Heart right ventricle (tissue), 16 donors: ENCODE measurements around the gene E2F2. TPM values are rescaled to one million over a fixed set of nuclear protein-coding genes. Genes with fewer than 3 reads are reported as not detected.
A peak's percentile ranks its signal among the peaks of the same experiment; 100 is the strongest.

Experiments used
- ATAC-seq, 8 donors: fragments of 200-7000 bp; cut with Tn5 transposase; one replicate each; pipeline ENCODE4 v1.9.1; 2020; ENCODE audit warnings: mild to moderate bottlenecking in 8 of 8, moderate library complexity in 8 of 8, moderate number of reproducible peaks in 1 of 8
- DNase-seq, 2 donors: peaks; one replicate each; pipeline ENCODE4 v3.0.0-alpha.2; 2020
- H3K27ac ChIP-seq, 10 donors: fragments of 200-600 bp; sonication (generic) in 2 of 10; one replicate each; pipeline versions ENCODE4 v1.5.0 to v1.8.0; 2020 to 2022; ENCODE audit warnings: mild to moderate bottlenecking in 3 of 10
- H3K27me3 ChIP-seq, 7 donors: fragments of 200-600 bp; one replicate each; pipeline ENCODE4 v1.8.0; 2021 to 2022; ENCODE audit warnings: mild to moderate bottlenecking in 2 of 7
- H3K36me3 ChIP-seq, 9 donors: fragments of 200-600 bp; sonication (generic) in 1 of 9; one replicate each; pipeline versions ENCODE4 v1.5.0 to v1.8.0; 2020 to 2022; ENCODE audit warnings: mild to moderate bottlenecking in 2 of 9
- H3K4me1 ChIP-seq, 9 donors: fragments of 200-600 bp; sonication (generic) in 1 of 9; one replicate each; pipeline versions ENCODE4 v1.5.0 to v1.8.0; 2020 to 2022; ENCODE audit warnings: mild to moderate bottlenecking in 4 of 9
- H3K4me3 ChIP-seq, 10 donors: fragments of 200-600 bp; sonication (generic) in 2 of 10; one replicate each; pipeline versions ENCODE4 v1.5.0 to v1.8.0; 2020 to 2022; ENCODE audit warnings: mild to moderate bottlenecking in 7 of 10, moderate library complexity in 2 of 10
- H3K9me3 ChIP-seq, 11 donors: fragments of 200-600 bp in 10 of 11; sonication (generic) in 2 of 11; one replicate each; pipeline versions ENCODE4 v1.5.0 to v1.8.0; 2013 to 2022; ENCODE audit warnings: mild to moderate bottlenecking in 2 of 11, control low read depth in 1 of 11, moderate library complexity in 1 of 11
- WGBS, 2 donors: extraction: QIAGEN DNeasy Blood & Tissue Kit; methylation state at CpG; one replicate each; pipeline ENCODE4 v1.1.7; 2013; ENCODE audit warnings: inconsistent platforms in 1 of 2; 5-methylcytosine and 5-hydroxymethylcytosine counted together
- intact Hi-C, 10 donors: fragments of 100-400 bp; cut with DNase I; formaldehyde crosslinking; loops; one replicate each; pipeline versions ENCODE4 v1.11.1 to v1.14.2; 2022
- polyA plus RNA-seq, 2 donors: library from polyadenylated mRNA; stranded (reverse); fragments of 200-250 nt; gene quantifications; one replicate each; pipeline ENCODE4 v1.2.3, GENCODE V29; 2013
- total RNA-seq, 10 donors: library from RNA; stranded (reverse); fragmentation: NEBNext Ultra II Directional in 3 of 10; extraction: Animal tissue kit (Norgen Biotek cat#: 25700) in 3 of 10; gene quantifications; one replicate each; pipeline versions ENCODE4 v1.2.1 to v1.2.4, GENCODE V29; 2021 to 2023
- TF ChIP-seq, protein P1 (sequence below), 9 donors: fragments of 200-600 bp; sonication (generic) in 2 of 9; IDR thresholded peaks; one replicate each; pipeline versions ENCODE4 v1.5.0 to v1.8.0; 2021 to 2022; ENCODE audit warnings: antibody characterized with exemption in 9 of 9, mild to moderate bottlenecking in 5 of 9, moderate library complexity in 1 of 9
- donor health status: Arrhythmogenic right ventricular cardiomyopathy.
- donor health status: ischemic (EF 13 %, LVEDD 7.1; RV severe dilation, severe dysfunction).
- donor health status: healthy with polysubstance abuse.
- donor health status: DM: no; HTN: yes; CAD: no.
- donor health status: DM: no; HTN: no; CAD: no.
- donor health status: ischemic (EF 25% LVEDD 6.9; RV normal size, moderate dysfunction).
- donor health status: ischemic (EF 25% LVEDD 5.7; RV mildly dilated, moderate dysfunction).
- donor health status: healthy.
- donor health status: DM: yes; HTN: yes; CAD: no.
- donor health status: Ischemic cardiomyopathy.
- donor health status: ischemic (EF 35%, LVEDD 5.7; RV mildly dilated, moderate dysfunction).
- donor health status: nonischemic (EF 11% LVEDD 7.7; RV severe dilation, severe dysfunction).
- donor health status: DM: yes; HTN: yes; CAD: no.
- donor health status: PGD.
- donor health status: ischemic (EF 29% LVEDD 5.4; RV normal size, mild dysfunction).
- donor health status: nonischemic (EF 23%, LVEDD 6.1; RV moderate dilation, normal function).

E2F2 gene
- total and polyA plus RNA-seq, 12 donors: 0.04 to 2.3 (median 0.15) TPM; not detected in 2

DNA sequence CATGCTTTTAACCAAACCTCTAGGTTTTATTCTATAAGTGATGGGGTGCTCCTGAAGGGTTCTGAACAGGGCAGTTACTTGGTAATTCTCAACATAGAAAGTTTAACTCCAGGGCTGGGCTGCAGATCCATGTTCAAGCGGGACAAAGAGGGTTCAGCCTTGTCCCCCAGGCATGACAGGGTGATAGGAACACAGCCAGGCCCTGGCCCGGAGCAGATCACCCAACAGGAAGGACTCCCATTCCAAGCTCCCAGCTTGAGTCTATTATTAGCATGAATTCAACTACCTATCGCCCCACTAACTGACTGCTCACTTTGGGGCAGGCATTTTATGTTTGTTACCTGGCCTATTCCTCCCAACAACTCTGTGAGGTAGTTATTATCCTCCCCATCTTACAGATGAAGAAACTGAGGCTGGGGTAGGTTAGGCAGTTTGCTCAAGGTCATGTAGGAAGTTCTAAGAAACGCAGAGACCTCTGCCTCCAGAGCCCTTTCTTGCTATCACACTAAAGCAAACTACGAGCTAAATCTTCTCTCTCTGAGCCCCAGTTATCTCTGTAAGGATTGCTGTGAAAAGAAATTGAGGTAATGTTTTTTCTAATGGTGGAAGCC is 61.6 kb downstream of the E2F2 start:
- WGBS, 2 donors: 31 to 36% methylated on average over 5 of the region's 5 CpGs
- no peaks in the 10 kb centered on the region for H3K9me3 ChIP-seq
- peaks cover 15 to 55% (median 36%) of the 10 kb centered on the region in 9 donors for H3K4me1 ChIP-seq
- peak in 7 of 8 donors; percentile 34 to 67 (median 50) for ATAC-seq
- peak; percentile 32 to 48 for DNase-seq
- H3K4me3 ChIP-seq: no peak overlapping the region
- H3K36me3 ChIP-seq: no peaks in the 10 kb centered on the region
- peak overlapping the region in 9 of 10 donors; percentile 67 to 89 (median 78) for H3K27ac ChIP-seq
- TF ChIP-seq, protein P1, sequence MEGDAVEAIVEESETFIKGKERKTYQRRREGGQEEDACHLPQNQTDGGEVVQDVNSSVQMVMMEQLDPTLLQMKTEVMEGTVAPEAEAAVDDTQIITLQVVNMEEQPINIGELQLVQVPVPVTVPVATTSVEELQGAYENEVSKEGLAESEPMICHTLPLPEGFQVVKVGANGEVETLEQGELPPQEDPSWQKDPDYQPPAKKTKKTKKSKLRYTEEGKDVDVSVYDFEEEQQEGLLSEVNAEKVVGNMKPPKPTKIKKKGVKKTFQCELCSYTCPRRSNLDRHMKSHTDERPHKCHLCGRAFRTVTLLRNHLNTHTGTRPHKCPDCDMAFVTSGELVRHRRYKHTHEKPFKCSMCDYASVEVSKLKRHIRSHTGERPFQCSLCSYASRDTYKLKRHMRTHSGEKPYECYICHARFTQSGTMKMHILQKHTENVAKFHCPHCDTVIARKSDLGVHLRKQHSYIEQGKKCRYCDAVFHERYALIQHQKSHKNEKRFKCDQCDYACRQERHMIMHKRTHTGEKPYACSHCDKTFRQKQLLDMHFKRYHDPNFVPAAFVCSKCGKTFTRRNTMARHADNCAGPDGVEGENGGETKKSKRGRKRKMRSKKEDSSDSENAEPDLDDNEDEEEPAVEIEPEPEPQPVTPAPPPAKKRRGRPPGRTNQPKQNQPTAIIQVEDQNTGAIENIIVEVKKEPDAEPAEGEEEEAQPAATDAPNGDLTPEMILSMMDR (IDR thresholded peaks at IDR 0.05): no peak
- H3K27me3 ChIP-seq: no peaks in the 10 kb centered on the region
- intact Hi-C loops: no loop called here

DNA sequence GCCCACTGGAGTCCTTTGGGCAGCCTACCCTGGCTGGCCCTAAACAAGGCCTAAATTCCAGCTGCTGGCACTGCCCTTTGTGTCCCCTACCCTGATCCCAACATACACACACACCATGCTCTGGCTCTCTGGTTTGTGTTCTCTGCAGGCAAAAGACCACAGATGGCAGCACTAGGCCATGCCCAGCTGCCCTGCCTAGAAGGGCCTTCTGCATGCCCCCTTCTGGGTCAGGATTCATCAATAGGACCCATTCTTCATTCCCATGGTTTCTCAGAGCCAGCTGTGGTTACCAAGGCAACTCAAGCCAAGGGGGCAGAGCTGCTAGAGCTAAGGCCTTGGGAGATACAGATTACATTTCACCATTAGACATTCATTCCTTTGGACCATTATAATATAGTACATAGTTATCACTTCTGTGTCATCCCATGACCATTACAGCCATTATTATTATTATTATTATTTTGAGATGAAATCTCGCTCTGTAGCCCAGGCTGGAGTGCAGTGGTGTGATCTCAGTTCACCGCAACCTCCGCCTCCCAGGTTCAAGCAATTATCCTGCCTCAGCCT is 64.5 kb downstream of the E2F2 start:
- DNase-seq (no peak), ATAC-seq (no peak)
- H3K36me3 ChIP-seq: no peaks in the 10 kb centered on the region
- H3K27ac ChIP-seq: no peak overlapping the region
- no peaks in the 10 kb centered on the region for H3K27me3 ChIP-seq
- intact Hi-C loops: no loop called here
- 98 to 99% methylated on average over 3 of the region's 3 CpGs for WGBS, 2 donors
- H3K4me3 ChIP-seq: no peak overlapping the region
- peaks cover 15 to 36% (median 28%) of the 10 kb centered on the region in 9 donors for H3K4me1 ChIP-seq
- TF ChIP-seq, protein P1 (IDR thresholded peaks at IDR 0.05): peak in 1 of 9 donors; percentile 12
- H3K9me3 ChIP-seq: no peaks in the 10 kb centered on the region

DNA sequence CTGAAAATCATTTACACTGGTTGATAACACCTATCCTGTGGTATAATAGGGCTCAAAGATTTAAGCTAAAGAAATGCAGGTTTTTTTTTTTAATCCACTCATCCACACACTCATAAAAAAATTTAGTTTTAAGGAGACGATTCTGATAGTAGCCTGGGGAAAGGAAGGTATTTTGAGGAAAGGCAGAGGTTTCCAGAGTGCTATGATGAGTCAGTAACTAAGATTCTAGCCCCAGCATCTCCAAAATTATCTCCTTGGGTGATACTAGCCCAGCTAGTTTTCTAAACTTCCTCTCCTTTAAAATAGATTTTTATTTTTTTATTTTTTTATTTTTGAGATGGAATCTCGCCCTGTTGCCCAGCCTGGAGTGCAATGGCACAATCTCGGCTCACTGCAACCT is 67.7 kb downstream of the E2F2 start:
- WGBS, 2 donors: 87 to 88% methylated on average over 3 of the region's 3 CpGs
- Histone ChIP-seq H3K9me3 (no peaks in the 10 kb centered on the region), H3K4me3 (no peak overlapping the region), H3K4me1 (peaks cover 0 to 5% (median 0%) of the 10 kb centered on the region in 9 donors), H3K36me3 (peaks cover 0 to 3% (median 0%) of the 10 kb centered on the region in 9 donors), H3K27me3 (no peaks in the 10 kb centered on the region), H3K27ac (no peak overlapping the region)
- TF ChIP-seq, protein P1 (IDR thresholded peaks at IDR 0.05): no peak
- no peak for ATAC-seq
- DNase-seq: no peak
- intact Hi-C loops: no loop called here

DNA sequence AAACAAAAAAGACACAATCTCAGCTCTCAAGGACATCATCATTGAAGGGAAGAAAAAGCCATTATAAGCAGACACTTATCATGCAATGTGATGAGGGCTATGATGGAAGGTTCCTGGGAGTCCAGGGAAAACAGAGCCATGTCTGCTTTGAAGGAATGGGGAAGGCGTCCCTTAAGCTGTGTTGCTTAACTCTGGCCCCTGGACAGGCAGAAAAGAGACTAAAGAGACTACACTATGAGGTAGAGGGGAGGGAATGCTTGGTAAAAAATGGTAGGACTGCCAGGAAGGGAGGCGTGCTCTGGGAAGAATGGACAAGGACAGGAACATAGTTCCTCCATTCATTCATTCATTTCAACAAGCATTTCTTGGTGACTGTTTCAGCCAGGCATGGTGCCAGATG is 68.3 kb downstream of the E2F2 start:
- TF ChIP-seq, protein P1 (IDR thresholded peaks at IDR 0.05): no peak
- peaks cover 0 to 5% (median 0%) of the 10 kb centered on the region in 9 donors for H3K36me3 ChIP-seq
- DNase-seq (no peak), ATAC-seq (no peak)
- intact Hi-C loops: no loop called here
- no peak overlapping the region for H3K4me3 ChIP-seq
- H3K27me3 ChIP-seq: no peaks in the 10 kb centered on the region
- H3K9me3 ChIP-seq: no peaks in the 10 kb centered on the region
- H3K27ac ChIP-seq: no peak overlapping the region
- peaks cover 0 to 2% (median 0%) of the 10 kb centered on the region in 9 donors for H3K4me1 ChIP-seq
- WGBS, 2 donors: 91 to 97% methylated on average over 2 of the region's 2 CpGs
